SH-SY5Y (cell line): ENCODE measurements around the gene USHBP1.

Experiments used
- GATA2 ChIP-seq: IDR thresholded peaks from 2 replicates; pipeline ENCODE4 v1.6.1; 2011; ENCODE audit warnings: mild to moderate bottlenecking, low read depth, low read length
- GATA3 ChIP-seq: IDR thresholded peaks from 2 replicates; pipeline ENCODE4 v1.6.1; 2011; ENCODE audit warnings: low read depth, mild to moderate bottlenecking, low read length, moderate library complexity

DNA sequence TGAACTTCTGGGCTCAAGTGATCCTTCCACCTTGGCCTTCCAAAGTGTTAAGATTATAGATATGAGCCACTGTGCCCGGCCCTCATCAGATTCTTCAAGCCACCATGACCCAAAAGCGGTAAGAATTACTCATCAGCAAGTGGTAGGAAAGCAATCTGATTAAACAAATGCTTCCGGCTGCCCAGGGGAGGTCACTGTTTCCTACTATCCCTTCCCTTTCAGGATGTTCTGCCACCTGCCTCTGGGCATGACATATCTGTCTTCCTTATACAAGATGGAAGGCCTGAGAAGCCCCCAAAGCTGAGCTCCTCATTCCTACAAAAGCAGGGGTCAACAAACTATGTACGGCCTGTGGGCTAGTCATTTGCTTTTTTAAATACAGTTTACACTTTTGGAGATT is 31.7 kb upstream of the USHBP1 start:
- TF ChIP-seq GATA2 (no peak), GATA3 (no peak)
